ENCODE results near the gene TRIM43B.
"Not testable (repeated sequence)": the region's sequence is repeated elsewhere in the genome, so short reads cannot be mapped to it uniquely, and the experiment has no call there.

Gene TRIM43B

DNA sequence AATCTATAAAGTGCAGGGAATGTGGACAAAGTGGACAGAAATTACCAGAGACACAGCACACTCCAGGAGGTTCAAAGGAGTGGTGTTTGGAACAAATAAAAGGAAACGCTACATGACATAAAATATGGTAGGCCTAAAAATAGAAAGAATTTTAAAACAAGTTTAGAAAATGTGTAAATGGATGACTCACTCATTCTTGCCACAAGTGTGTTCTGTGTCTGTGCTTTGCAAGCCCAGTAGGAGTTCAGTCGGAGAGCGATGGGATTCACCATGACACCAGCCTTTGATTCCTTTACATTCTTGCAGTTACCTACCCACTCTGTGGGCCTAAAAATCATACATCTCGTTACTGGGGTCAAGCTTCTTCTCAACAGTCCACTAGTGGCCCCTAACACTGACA, 51.2 kb downstream of the TRIM43B start:
- DNase-seq, result not testable (repeated sequence)

DNA sequence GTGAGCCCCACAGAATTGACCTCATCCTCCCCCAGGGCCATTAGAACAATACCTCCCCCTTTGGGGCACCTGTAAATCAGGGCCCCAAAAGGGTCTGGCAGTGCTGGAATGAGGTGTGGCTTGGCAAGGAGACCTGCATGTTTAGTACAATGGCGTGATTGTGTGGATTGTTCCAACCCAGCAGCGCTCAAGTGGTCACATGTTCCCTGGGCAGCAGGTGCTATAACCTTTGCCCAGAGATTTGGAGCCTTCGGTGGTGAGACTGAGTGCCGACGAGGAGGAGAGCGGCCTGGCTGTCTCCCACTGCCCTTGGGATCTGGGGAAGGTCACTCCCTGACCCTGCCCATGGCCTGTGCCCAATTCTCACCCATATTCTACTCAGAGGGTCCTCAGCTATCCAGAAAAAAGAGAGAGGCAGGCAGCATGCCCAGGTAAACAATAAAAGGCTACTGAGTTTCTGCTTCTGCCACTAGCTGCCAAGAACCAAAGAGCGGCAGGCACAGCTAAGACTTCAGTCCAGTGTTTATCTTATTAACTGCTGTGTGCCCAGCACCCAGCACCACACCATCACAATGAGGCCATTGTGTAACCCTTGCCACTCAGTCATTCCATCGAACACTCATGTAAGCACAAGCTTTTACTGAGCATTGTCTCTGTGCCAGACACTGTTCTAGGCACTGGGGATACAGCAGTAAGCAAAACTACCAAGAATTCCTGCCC, 54.6 kb downstream of the TRIM43B start:
- DNase-seq, result not testable (repeated sequence)

DNA sequence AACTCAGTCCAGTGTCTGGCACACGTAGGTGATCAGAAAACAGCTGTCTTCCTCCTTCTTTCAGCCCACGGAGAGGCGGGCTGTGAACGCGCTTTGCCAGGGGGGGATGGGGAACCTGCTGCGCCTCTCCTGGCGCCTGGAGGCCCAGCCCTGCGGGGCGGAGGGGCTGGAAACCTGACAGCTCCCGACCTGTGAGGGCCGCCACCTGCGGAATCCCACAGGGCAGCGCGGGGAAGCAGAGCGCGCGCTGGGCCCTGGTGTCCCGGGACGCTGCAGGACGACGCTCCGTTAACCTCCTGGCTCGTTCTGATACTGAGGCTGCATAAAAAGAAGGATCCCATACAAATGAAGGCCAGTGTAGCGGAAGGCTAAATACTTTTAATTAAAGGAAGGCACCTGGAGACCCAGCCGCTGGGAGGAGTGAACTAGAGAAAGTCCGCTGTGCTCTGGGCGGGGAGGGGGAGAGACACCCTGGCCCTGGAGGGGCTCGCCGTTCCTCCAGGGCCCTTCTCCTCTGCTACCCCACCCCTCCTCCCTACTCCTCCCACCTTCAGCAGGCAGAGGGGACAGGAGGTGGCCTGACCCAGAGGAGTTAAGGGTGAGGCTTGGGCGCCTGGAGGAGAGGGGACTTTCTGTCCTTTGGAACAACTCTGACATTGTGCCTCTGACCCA, 57.2 kb downstream of the TRIM43B start:
- not testable (repeated sequence) for DNase-seq
